Adipocyte (in vitro differentiated cells): Measurements from ENCODE around the gene C1QTNF1.
A peak's percentile ranks its signal among the peaks of the same experiment; 100 is the strongest.

Experiments used
- DNase-seq: peaks from one replicate; pipeline ENCODE4 v3.0.0-alpha.2; 2015; ENCODE audit warnings: low read depth
- H3K27me3 ChIP-seq: replicated peaks from 2 replicates; pipeline ENCODE4 v1.7.0; 2013; ENCODE audit warnings: mild to moderate bottlenecking, low read length, moderate library complexity; ENCODE audit not compliant: control insufficient read depth, insufficient read depth
- H3K36me3 ChIP-seq: 2 replicates; pipeline ENCODE4 v1.7.0; 2013; ENCODE audit warnings: low read length, mild to moderate bottlenecking, moderate library complexity; ENCODE audit not compliant: control insufficient read depth, insufficient read depth, severe bottlenecking
- H3K4me1 ChIP-seq: 2 replicates; pipeline ENCODE4 v1.7.0; 2013; ENCODE audit warnings: mild to moderate bottlenecking, low read length, moderate library complexity; ENCODE audit not compliant: control insufficient read depth, insufficient read depth
- H3K4me3 ChIP-seq: 2 replicates; pipeline ENCODE4 v1.7.0; 2013; ENCODE audit warnings: mild to moderate bottlenecking, low read length, moderate library complexity
- H3K9ac ChIP-seq: 2 replicates; pipeline ENCODE4 v1.7.0; 2013; ENCODE audit warnings: mild to moderate bottlenecking, low read length, moderate library complexity
- H3K9me3 ChIP-seq: 2 replicates; pipeline ENCODE4 v1.7.0; 2013; ENCODE audit warnings: mild to moderate bottlenecking, low read length, moderate library complexity; ENCODE audit not compliant: control insufficient read depth

Gene C1QTNF1

GRCh38 chr17:79047291-79047920 lies 23.4 kb downstream of the C1QTNF1 start:
- H3K36me3 ChIP-seq: peaks cover 21% of the 10 kb centered on the region
- H3K27me3 ChIP-seq: no peaks in the 10 kb centered on the region
- peaks cover 30% of the 10 kb centered on the region for H3K4me1 ChIP-seq
- H3K4me3 ChIP-seq: peak overlapping the region; percentile 2
- no peak for DNase-seq
- no peaks in the 10 kb centered on the region for H3K9me3 ChIP-seq
- H3K9ac ChIP-seq: peak overlapping the region; percentile 62

GRCh38 chr17:79047923-79048825 lies 24.2 kb downstream of the C1QTNF1 start:
- Histone ChIP-seq H3K9ac (no peak overlapping the region), H3K36me3 (peaks cover 21% of the 10 kb centered on the region), H3K4me1 (peaks cover 30% of the 10 kb centered on the region), H3K27me3 (no peaks in the 10 kb centered on the region), H3K9me3 (no peaks in the 10 kb centered on the region), H3K4me3 (peak overlapping the region; percentile 2)
- DNase-seq: no peak

GRCh38 chr17:79048826-79049755 lies 25.1 kb downstream of the C1QTNF1 start:
- H3K9me3 ChIP-seq: peaks cover 5% of the 10 kb centered on the region
- H3K27me3 ChIP-seq: no peaks in the 10 kb centered on the region
- H3K36me3 ChIP-seq: peaks cover 20% of the 10 kb centered on the region
- DNase-seq: no peak
- no peak overlapping the region for H3K9ac ChIP-seq
- no peak overlapping the region for H3K4me3 ChIP-seq
- H3K4me1 ChIP-seq: peaks cover 30% of the 10 kb centered on the region

GRCh38 chr17:79049821-79050220 lies 25.9 kb downstream of the C1QTNF1 start:
- no peak overlapping the region for H3K4me3 ChIP-seq
- H3K36me3 ChIP-seq: peaks cover 13% of the 10 kb centered on the region
- H3K9me3 ChIP-seq: peaks cover 9% of the 10 kb centered on the region
- peaks cover 30% of the 10 kb centered on the region for H3K4me1 ChIP-seq
- no peak for DNase-seq
- no peak overlapping the region for H3K9ac ChIP-seq
- no peaks in the 10 kb centered on the region for H3K27me3 ChIP-seq

GRCh38 chr17:79050551-79050950 lies 26.6 kb downstream of the C1QTNF1 start:
- Histone ChIP-seq H3K4me1 (peaks cover 33% of the 10 kb centered on the region), H3K9me3 (peaks cover 9% of the 10 kb centered on the region), H3K36me3 (peaks cover 12% of the 10 kb centered on the region), H3K27me3 (no peaks in the 10 kb centered on the region), H3K4me3 (no peak overlapping the region), H3K9ac (no peak overlapping the region)
- DNase-seq: no peak

GRCh38 chr17:79051306-79051705 lies 27.3 kb downstream of the C1QTNF1 start:
- DNase-seq: no peak
- H3K4me1 ChIP-seq: peaks cover 28% of the 10 kb centered on the region
- peaks cover 9% of the 10 kb centered on the region for H3K9me3 ChIP-seq
- no peaks in the 10 kb centered on the region for H3K27me3 ChIP-seq
- H3K36me3 ChIP-seq: peaks cover 12% of the 10 kb centered on the region
- H3K9ac ChIP-seq: no peak overlapping the region
- H3K4me3 ChIP-seq: no peak overlapping the region

GRCh38 chr17:79052131-79052530 lies 28.2 kb downstream of the C1QTNF1 start:
- H3K4me1 ChIP-seq: peaks cover 19% of the 10 kb centered on the region
- DNase-seq: no peak

GRCh38 chr17:79053251-79053925 lies 29.4 kb downstream of the C1QTNF1 start:
- Histone ChIP-seq H3K27me3 (no peaks in the 10 kb centered on the region), H3K4me3 (no peak overlapping the region), H3K9me3 (peaks cover 9% of the 10 kb centered on the region), H3K4me1 (peaks cover 8% of the 10 kb centered on the region), H3K36me3 (peaks cover 7% of the 10 kb centered on the region), H3K9ac (no peak overlapping the region)
- peak; percentile 19 for DNase-seq

More at GRCh38 chr17:79052131-79052530, 28.2 kb downstream of the C1QTNF1 start:
- Histone ChIP-seq H3K9ac (no peak overlapping the region), H3K4me3 (no peak overlapping the region), H3K36me3 (peaks cover 12% of the 10 kb centered on the region), H3K27me3 (no peaks in the 10 kb centered on the region), H3K9me3 (peaks cover 9% of the 10 kb centered on the region)

- Histone ChIP-seq H3K9ac (no peak overlapping the region), H3K9me3 (peaks cover 9% of the 10 kb centered on the region), H3K4me3 (no peak overlapping the region), H3K27me3 (no peaks in the 10 kb centered on the region), H3K36me3 (peaks cover 3% of the 10 kb centered on the region), H3K4me1 (peaks cover 8% of the 10 kb centered on the region)
- no peak for DNase-seq
These were observed 30.4 kb downstream of the C1QTNF1 start for GRCh38 chr17:79054200-79054960.

GRCh38 chr17:79055197-79055596 lies 31.2 kb downstream of the C1QTNF1 start:
- Histone ChIP-seq H3K9ac (no peak overlapping the region), H3K4me3 (no peak overlapping the region), H3K36me3 (peaks cover 3% of the 10 kb centered on the region), H3K27me3 (no peaks in the 10 kb centered on the region), H3K9me3 (peaks cover 9% of the 10 kb centered on the region), H3K4me1 (peaks cover 8% of the 10 kb centered on the region)
- DNase-seq: no peak
